Stimulated activated CD4-positive, alpha-beta T cell treated with anti-CD3 and anti-CD28 coated beads, Interleukin-1b, Interleukin-23, amount 100 ng/mL, for 48 hours (primary cell): Measurements from ENCODE around the gene SNAI1.
A peak's percentile ranks its signal among the peaks of the same experiment; 100 is the strongest.
"Not testable (repeated sequence)": the region's sequence is repeated elsewhere in the genome, so short reads cannot be mapped to it uniquely, and the experiment has no call there.

Experiments used
- DNase-seq: peaks from one replicate; pipeline ENCODE4 v3.0.0-alpha.2; 2020

SNAI1 gene

GRCh38 chr20:49964964-49965780, 17.6 kb upstream of the SNAI1 start:
- no peak for DNase-seq

GRCh38 chr20:49965781-49966305, 16.9 kb upstream of the SNAI1 start:
- no peak for DNase-seq

GRCh38 chr20:49966861-49967260, 15.9 kb upstream of the SNAI1 start:
- no peak for DNase-seq

GRCh38 chr20:49969234-49969633, 13.5 kb upstream of the SNAI1 start:
- DNase-seq, result no peak

- no peak for DNase-seq
Observed at GRCh38 chr20:49969946-49970345, 12.8 kb upstream of the SNAI1 start.

GRCh38 chr20:49970498-49970897, 12.3 kb upstream of the SNAI1 start:
- no peak for DNase-seq

GRCh38 chr20:49973981-49974380, 8.8 kb upstream of the SNAI1 start:
- DNase-seq, result no peak

GRCh38 chr20:49976542-49976941, 6.2 kb upstream of the SNAI1 start:
- no peak for DNase-seq

- not testable (repeated sequence) for DNase-seq
Observed at GRCh38 chr20:49977740-49978139, 5.0 kb upstream of the SNAI1 start.

- DNase-seq, result no peak
Observed at GRCh38 chr20:49978685-49979029, 4.1 kb upstream of the SNAI1 start.

GRCh38 chr20:49979030-49979832, 3.5 kb upstream of the SNAI1 start:
- peak; percentile 45 for DNase-seq

GRCh38 chr20:49980140-49981008, 2.4 kb upstream of the SNAI1 start:
- no peak for DNase-seq

GRCh38 chr20:49981218-49982071, 1.3 kb upstream of the SNAI1 start:
- DNase-seq, result no peak

- DNase-seq, result no peak
Observed at GRCh38 chr20:49982072-49982345, 771 bp upstream of the SNAI1 start.

GRCh38 chr20:49983123-49983847, 505 bp downstream of the SNAI1 start:
- no peak for DNase-seq

- no peak for DNase-seq
Observed at GRCh38 chr20:49983848-49984408, 1.1 kb downstream of the SNAI1 start.

GRCh38 chr20:49984426-49985153, 1.8 kb downstream of the SNAI1 start:
- DNase-seq, result no peak

- no peak for DNase-seq
Observed at GRCh38 chr20:49985157-49985556, 2.4 kb downstream of the SNAI1 start.

- no peak for DNase-seq
Observed at GRCh38 chr20:49985617-49986016, 2.8 kb downstream of the SNAI1 start.

GRCh38 chr20:49986049-49986448, 3.3 kb downstream of the SNAI1 start:
- no peak for DNase-seq
